WTC11 (cell line): ENCODE results near the gene BCAS3. TPM values are rescaled to one million over a fixed set of nuclear protein-coding genes. Genes with fewer than 3 reads are reported as not detected.

Source experiments
- ATAC-seq: fragments of 200-7000 bp; cut with Tn5 transposase; 2 replicates; pipeline ENCODE4 v1.10.0; 2021; ENCODE audit warnings: mild to moderate bottlenecking, moderate library complexity
- CTCF ChIA-PET: fragments of 300-600 bp; sonication (Branson Sonifier 250); formaldehyde crosslinking; loops from one replicate; lab custom pipeline; 2021; ENCODE audit warnings: antibody characterized with exemption; lab: Charles Lee
- POLR2A ChIA-PET: fragments of 350-600 bp; sonication (Branson Sonifier 250); formaldehyde crosslinking; loops from one replicate; lab custom pipeline; 2021; ENCODE audit warnings: antibody characterized with exemption; lab: Charles Lee
- DNase-seq: peaks from one replicate; pipeline ENCODE4 v3.0.0; 2021; ENCODE audit warnings: low spot score
- H3K27ac Mint-ChIP-seq: 2 replicates; pipeline ENCODE4 v1.8.0; 2021; ENCODE audit warnings: mixed read lengths
- H3K27me3 Mint-ChIP-seq: 2 replicates; pipeline ENCODE4 v1.8.0; 2021; ENCODE audit warnings: low read depth, mild to moderate bottlenecking, moderate library complexity, mixed read lengths
- H3K36me3 Mint-ChIP-seq: 2 replicates; pipeline ENCODE4 v1.8.0; 2021; ENCODE audit warnings: mixed read lengths
- H3K4me1 Mint-ChIP-seq: 2 replicates; pipeline ENCODE4 v1.8.0; 2022; ENCODE audit warnings: mixed read lengths
- H3K4me3 Mint-ChIP-seq: 2 replicates; pipeline ENCODE4 v1.8.0; 2021; ENCODE audit warnings: mild to moderate bottlenecking, moderate library complexity, mixed read lengths
- H3K9me3 Mint-ChIP-seq: 2 replicates; pipeline ENCODE4 v1.8.0; 2021; ENCODE audit warnings: mixed read lengths
- ATF1 ChIP-seq: sonication (generic); formaldehyde crosslinking; IDR thresholded peaks from 2 replicates; pipeline ENCODE4 v1.8.1; 2023; ENCODE audit warnings: mild to moderate bottlenecking, moderate library complexity, missing genetic modification reagents
- CREM ChIP-seq: sonication (generic); formaldehyde crosslinking; IDR thresholded peaks from 2 replicates; pipeline ENCODE4 v1.8.1; 2022; ENCODE audit warnings: mild to moderate bottlenecking, missing genetic modification reagents, moderate library complexity
- JAZF1 ChIP-seq: fragments of 250-450 bp; sonication (Bioruptor Pico); IDR thresholded peaks from 2 replicates; pipeline ENCODE4 v1.9.0; 2021; ENCODE audit warnings: moderate library complexity, mild to moderate bottlenecking, inconsistent platforms
- JUN ChIP-seq: sonication (generic); formaldehyde crosslinking; IDR thresholded peaks from 2 replicates; pipeline ENCODE4 v1.8.0; 2023; ENCODE audit warnings: mild to moderate bottlenecking, missing genetic modification reagents
- NFYB ChIP-seq: sonication (generic); formaldehyde crosslinking; conservative IDR thresholded peaks from 2 replicates; pipeline ENCODE4 v1.8.0; 2022; ENCODE audit warnings: low read depth, missing genetic modification reagents
- NR2C2 ChIP-seq: sonication (generic); formaldehyde crosslinking; IDR thresholded peaks from 2 replicates; pipeline ENCODE4 v1.8.0; 2022; ENCODE audit warnings: mild to moderate bottlenecking, missing genetic modification reagents
- OVOL2 ChIP-seq: fragments of 250-450 bp; sonication (Bioruptor Pico); IDR thresholded peaks from 2 replicates; pipeline ENCODE4 v1.9.0; 2021; ENCODE audit warnings: mild to moderate bottlenecking, borderline replicate concordance
- STAT6 ChIP-seq: sonication (generic); formaldehyde crosslinking; conservative IDR thresholded peaks from 2 replicates; pipeline ENCODE4 v1.8.1; 2023; ENCODE audit warnings: mild to moderate bottlenecking, low read depth, missing genetic modification reagents, moderate library complexity
- TCF7 ChIP-seq: sonication (generic); formaldehyde crosslinking; IDR thresholded peaks from 2 replicates; pipeline ENCODE4 v1.8.0; 2022; ENCODE audit warnings: mild to moderate bottlenecking, low read depth, missing genetic modification reagents, moderate library complexity
- TP53 ChIP-seq: sonication (generic); formaldehyde crosslinking; IDR thresholded peaks from 2 replicates; pipeline ENCODE4 v1.8.1; 2023; ENCODE audit warnings: mild to moderate bottlenecking, missing genetic modification reagents
- USF2 ChIP-seq: sonication (generic); formaldehyde crosslinking; IDR thresholded peaks from 2 replicates; pipeline ENCODE4 v1.8.1; 2023; ENCODE audit warnings: mild to moderate bottlenecking, missing genetic modification reagents, moderate library complexity
- ZNF121 ChIP-seq: sonication (generic); formaldehyde crosslinking; IDR thresholded peaks from 2 replicates; pipeline ENCODE4 v1.8.0; 2023; ENCODE audit warnings: missing genetic modification reagents
- ZNF281 ChIP-seq: sonication (generic); formaldehyde crosslinking; IDR thresholded peaks from 2 replicates; pipeline ENCODE4 v1.8.0; 2023; ENCODE audit warnings: mild to moderate bottlenecking, missing genetic modification reagents
- ZNF425 ChIP-seq: fragments of 250-450 bp; sonication (Bioruptor Pico); conservative IDR thresholded peaks from 2 replicates; pipeline ENCODE4 v1.9.0; 2021; ENCODE audit warnings: mild to moderate bottlenecking
- total RNA-seq: library from RNA; stranded (reverse); gene quantifications from 3 replicates; pipeline ENCODE4 v1.2.3, GENCODE V29; 2021
- TF ChIP-seq, protein P1 (sequence below): sonication (generic); formaldehyde crosslinking; IDR thresholded peaks from 2 replicates; pipeline ENCODE4 v1.8.1; 2022; ENCODE audit warnings: mild to moderate bottlenecking, moderate library complexity, missing genetic modification reagents
- TF ChIP-seq, protein P2 (sequence below): sonication (generic); formaldehyde crosslinking; IDR thresholded peaks from 2 replicates; pipeline ENCODE4 v1.8.0; 2022; ENCODE audit warnings: mild to moderate bottlenecking, missing genetic modification reagents
- TF ChIP-seq, protein P3 (sequence below): sonication (generic); formaldehyde crosslinking; IDR thresholded peaks from 2 replicates; pipeline ENCODE4 v1.8.1; 2022; ENCODE audit warnings: mild to moderate bottlenecking, missing genetic modification reagents, moderate library complexity, borderline replicate concordance

Gene BCAS3
- total RNA-seq, 1 experiment from 2014 or later, result 15.5 TPM

- Mint-ChIP-seq H3K36me3 (no peaks in the 10 kb centered on the region), H3K9me3 (no peaks in the 10 kb centered on the region), H3K4me1 (peaks cover 23% of the 10 kb centered on the region), H3K27me3 (no peaks in the 10 kb centered on the region; the same call in 1 of the 2 replicates), H3K4me3 (no peak overlapping the region), H3K27ac (no peak overlapping the region)
- TF ChIP-seq, protein P1, sequence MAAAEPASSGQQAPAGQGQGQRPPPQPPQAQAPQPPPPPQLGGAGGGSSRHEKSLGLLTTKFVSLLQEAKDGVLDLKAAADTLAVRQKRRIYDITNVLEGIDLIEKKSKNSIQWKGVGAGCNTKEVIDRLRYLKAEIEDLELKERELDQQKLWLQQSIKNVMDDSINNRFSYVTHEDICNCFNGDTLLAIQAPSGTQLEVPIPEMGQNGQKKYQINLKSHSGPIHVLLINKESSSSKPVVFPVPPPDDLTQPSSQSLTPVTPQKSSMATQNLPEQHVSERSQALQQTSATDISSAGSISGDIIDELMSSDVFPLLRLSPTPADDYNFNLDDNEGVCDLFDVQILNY, result no peak
- TF ChIP-seq TP53 (no peak), JUN (no peak), ZNF121 (CRISPR knock-in tag) (no peak), NR2C2 (CRISPR knock-in tag) (no peak), STAT6 (CRISPR knock-in tag) (no peak)
- TF ChIP-seq, protein P2, sequence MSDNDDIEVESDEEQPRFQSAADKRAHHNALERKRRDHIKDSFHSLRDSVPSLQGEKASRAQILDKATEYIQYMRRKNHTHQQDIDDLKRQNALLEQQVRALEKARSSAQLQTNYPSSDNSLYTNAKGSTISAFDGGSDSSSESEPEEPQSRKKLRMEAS, result no peak
- TF ChIP-seq, protein P3, sequence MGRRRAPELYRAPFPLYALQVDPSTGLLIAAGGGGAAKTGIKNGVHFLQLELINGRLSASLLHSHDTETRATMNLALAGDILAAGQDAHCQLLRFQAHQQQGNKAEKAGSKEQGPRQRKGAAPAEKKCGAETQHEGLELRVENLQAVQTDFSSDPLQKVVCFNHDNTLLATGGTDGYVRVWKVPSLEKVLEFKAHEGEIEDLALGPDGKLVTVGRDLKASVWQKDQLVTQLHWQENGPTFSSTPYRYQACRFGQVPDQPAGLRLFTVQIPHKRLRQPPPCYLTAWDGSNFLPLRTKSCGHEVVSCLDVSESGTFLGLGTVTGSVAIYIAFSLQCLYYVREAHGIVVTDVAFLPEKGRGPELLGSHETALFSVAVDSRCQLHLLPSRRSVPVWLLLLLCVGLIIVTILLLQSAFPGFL (CRISPR knock-in tag), result no peak
- CTCF ChIA-PET, result no interaction called here
- POLR2A ChIA-PET, result interaction anchor here (0.6 kb wide), 1 partner anchor 65 kb away, joined by 3 read pairs; no protein-coding TSS in a partner anchor
- ATAC-seq, result no peak
- DNase-seq, result no peak
Observed at GRCh38 chr17:61310590-61310989, 632.9 kb downstream of the BCAS3 start.

DNA sequence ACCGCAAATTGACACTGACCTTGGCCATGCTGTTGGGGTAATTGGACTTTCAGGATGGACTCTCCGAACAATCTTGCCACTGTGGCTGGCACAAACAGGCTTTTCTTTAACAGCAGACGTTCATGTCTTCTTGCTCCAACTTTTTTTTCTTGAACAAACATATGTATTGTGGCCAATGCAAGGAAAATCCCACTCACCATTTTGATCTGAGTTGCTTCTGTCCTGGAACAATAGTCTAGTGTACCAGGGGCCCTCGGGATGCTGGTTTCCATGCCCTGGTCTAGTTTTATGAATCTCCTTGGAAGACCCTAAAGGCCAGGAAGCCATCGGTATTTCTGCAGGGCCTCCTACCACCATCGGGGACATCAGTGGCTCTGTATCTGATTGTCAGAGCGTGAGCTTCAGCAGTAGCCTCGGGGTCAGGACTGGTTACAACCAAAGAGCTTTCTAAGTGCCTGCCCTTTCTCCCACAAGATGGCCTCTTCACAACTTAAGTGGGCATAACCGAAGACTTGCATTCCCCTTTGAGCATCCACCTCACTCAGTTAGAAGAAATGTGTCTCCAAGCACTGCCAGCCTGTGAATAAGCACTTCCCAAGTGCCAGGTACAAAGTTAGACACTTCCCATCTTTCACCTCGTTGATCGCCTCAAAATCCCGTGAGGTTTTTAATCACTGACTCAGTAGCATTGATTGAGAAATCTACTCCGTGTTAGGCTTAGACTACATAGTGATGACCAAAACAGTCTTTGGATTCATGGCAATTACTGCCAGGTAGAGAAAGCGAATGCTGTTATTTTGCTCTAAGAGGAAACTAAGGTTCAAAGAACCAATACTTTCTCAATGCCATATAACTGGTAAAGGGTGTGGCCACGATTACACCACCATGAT, 635.0 kb downstream of the BCAS3 start:
- ChIA-PET CTCF (interaction anchor here (0.7 to 1.7 kb wide), 3 partner anchors 12 to 77 kb away, joined by 3 to 6 read pairs (median 3); no protein-coding TSS in a partner anchor), POLR2A (no interaction called here)
- Mint-ChIP-seq H3K9me3 (no peaks in the 10 kb centered on the region), H3K36me3 (no peaks in the 10 kb centered on the region), H3K27ac (no peak overlapping the region), H3K4me3 (no peak overlapping the region), H3K4me1 (peaks cover 23% of the 10 kb centered on the region), H3K27me3 (no peaks in the 10 kb centered on the region; the same call in 1 of the 2 replicates)
- TF ChIP-seq TCF7 (CRISPR knock-in tag) (no peak), OVOL2 (no peak), NR2C2 (CRISPR knock-in tag) (no peak), ZNF425 (CRISPR knock-in tag) (no peak), JAZF1 (CRISPR knock-in tag) (no peak), NFYB (CRISPR knock-in tag) (no peak), CREM (no peak), ZNF281 (CRISPR knock-in tag) (no peak), USF2 (CRISPR knock-in tag) (no peak), ATF1 (CRISPR knock-in tag) (no peak)
- no peak for DNase-seq
- no peak for ATAC-seq
